ENCODE measurements around the gene GALNTL6. TPM values are rescaled to one million over a fixed set of nuclear protein-coding genes. Genes with fewer than 3 reads are reported as not detected.

GALNTL6 gene
- total and polyA plus RNA-seq, 2 donors (not counting 1 experiment from before 2014, with no cell fraction given): 0.99 to 1.1 TPM

- no peak overlapping the region for H3K9ac ChIP-seq (ENCODE audit: low read length)
- H3K36me3 ChIP-seq (replicated peaks in 1 of 2; ENCODE audit: control extremely low read depth in 1 of 2, control insufficient read depth in 1 of 2, extremely low read depth in 1 of 2, insufficient read depth in 2 of 2, low read length in 1 of 2): no peaks in the 10 kb centered on the region
- no peak overlapping the region for H3K4me2 ChIP-seq (replicated peaks; ENCODE audit: low read depth, low read length, poor library complexity, severe bottlenecking)
- POLR2A ChIA-PET: no interaction called here
- no CpG with 5 or more reads among the region's 1 CpG for WGBS (ENCODE audit: insufficient coverage)
- peaks cover 2% of the 10 kb centered on the region for H3K9me3 Mint-ChIP-seq (ENCODE audit: insufficient read depth)
- no peaks in the 10 kb centered on the region for H3K4me1 ChIP-seq (ENCODE audit: control insufficient read depth in 2 of 2, insufficient read depth in 2 of 2, low read length in 2 of 2)
- no peak overlapping the region for H3K27ac ChIP-seq (ENCODE audit: low read length in 2 of 2)
- no peaks in the 10 kb centered on the region for H4K20me1 ChIP-seq (ENCODE audit: control insufficient read depth, insufficient read depth, low read length, poor library complexity, severe bottlenecking)
- H3K9me3 ChIP-seq (ENCODE audit: control extremely low read depth in 1 of 3, control insufficient read depth in 2 of 3, insufficient read depth in 1 of 3, low read length in 2 of 3): no peaks in the 10 kb centered on the region
- CTCF ChIA-PET: no interaction called here
- H3K79me2 ChIP-seq (ENCODE audit: control insufficient read depth, insufficient read depth, low read length): no peaks in the 10 kb centered on the region
- no peaks in the 10 kb centered on the region for H3K27me3 Mint-ChIP-seq
- no peak for DNase-seq
- H2AFZ ChIP-seq (ENCODE audit: insufficient read depth, low read depth, low read length, poor library complexity, severe bottlenecking): no peak overlapping the region
- ATAC-seq (ENCODE audit: low read depth): no peak
- no peak overlapping the region for H3K4me3 ChIP-seq (ENCODE audit: control extremely low read depth in 1 of 5, extremely low read depth in 1 of 5, insufficient read depth in 1 of 5, low read depth in 2 of 5, low read length in 4 of 5)
- H3K4me3 Mint-ChIP-seq: no peak overlapping the region
- no peak overlapping the region for H3K27ac Mint-ChIP-seq
- H3K27me3 ChIP-seq (replicated peaks in 1 of 4; ENCODE audit: control extremely low read depth in 1 of 4, control insufficient read depth in 3 of 4, insufficient read depth in 4 of 4, low read length in 3 of 4): no peaks in the 10 kb centered on the region
- TF ChIP-seq CTCF (IDR thresholded peaks at IDR 0.05): no peak
- TF ChIP-seq EZH2 (IDR thresholded peaks at IDR 0.05; ENCODE audit: borderline replicate concordance, insufficient read depth, low read depth, low read length, poor library complexity, severe bottlenecking): no peak
- intact Hi-C loops (cut with micrococcal nuclease): no loop called here
- H3K4me1 Mint-ChIP-seq: no peaks in the 10 kb centered on the region
Measured at GRCh38 chr4:172851534-172851933, 1038.3 kb downstream of the GALNTL6 start.

- CTCF ChIA-PET: no interaction called here
Measured at GRCh38 chr4:172857026-172857425, 1043.8 kb downstream of the GALNTL6 start.

More at GRCh38 chr4:172857026-172857425, 1043.8 kb downstream of the GALNTL6 start:
- no peak overlapping the region for H3K9ac ChIP-seq (ENCODE audit: low read length)
- H3K9me3 ChIP-seq (ENCODE audit: control extremely low read depth in 1 of 3, control insufficient read depth in 2 of 3, insufficient read depth in 1 of 3, low read length in 2 of 3): no peaks in the 10 kb centered on the region
- H3K79me2 ChIP-seq (ENCODE audit: control insufficient read depth, insufficient read depth, low read length): no peaks in the 10 kb centered on the region
- H3K27me3 ChIP-seq (replicated peaks in 1 of 4; ENCODE audit: control extremely low read depth in 1 of 4, control insufficient read depth in 3 of 4, insufficient read depth in 4 of 4, low read length in 3 of 4): no peaks in the 10 kb centered on the region
- H3K4me3 ChIP-seq (ENCODE audit: control extremely low read depth in 1 of 5, extremely low read depth in 1 of 5, insufficient read depth in 1 of 5, low read depth in 2 of 5, low read length in 4 of 5): no peak overlapping the region
- no peak overlapping the region for H3K4me2 ChIP-seq (replicated peaks; ENCODE audit: low read depth, low read length, poor library complexity, severe bottlenecking)
- POLR2A ChIA-PET: no interaction called here
- no peak overlapping the region for H3K4me3 Mint-ChIP-seq
- no peaks in the 10 kb centered on the region for H3K27me3 Mint-ChIP-seq
- WGBS (ENCODE audit: insufficient coverage): 100% methylated on average over 1 of the region's 5 CpGs
- H2AFZ ChIP-seq (ENCODE audit: insufficient read depth, low read depth, low read length, poor library complexity, severe bottlenecking): no peak overlapping the region
- H3K4me1 ChIP-seq (ENCODE audit: control insufficient read depth in 2 of 2, insufficient read depth in 2 of 2, low read length in 2 of 2): no peaks in the 10 kb centered on the region
- H4K20me1 ChIP-seq (ENCODE audit: control insufficient read depth, insufficient read depth, low read length, poor library complexity, severe bottlenecking): no peaks in the 10 kb centered on the region
- ATAC-seq (ENCODE audit: low read depth) (no peak), DNase-seq (no peak)
- no peaks in the 10 kb centered on the region for H3K36me3 ChIP-seq (replicated peaks in 1 of 2; ENCODE audit: control extremely low read depth in 1 of 2, control insufficient read depth in 1 of 2, extremely low read depth in 1 of 2, insufficient read depth in 2 of 2, low read length in 1 of 2)
- no peak overlapping the region for H3K27ac ChIP-seq (ENCODE audit: low read length in 2 of 2)
- no peak overlapping the region for H3K27ac Mint-ChIP-seq
- TF ChIP-seq CTCF (IDR thresholded peaks at IDR 0.05) (no peak), EZH2 (IDR thresholded peaks at IDR 0.05; ENCODE audit: borderline replicate concordance, insufficient read depth, low read depth, low read length, poor library complexity, severe bottlenecking) (no peak)
- intact Hi-C loops (cut with micrococcal nuclease): no loop called here
- peaks cover 2% of the 10 kb centered on the region for H3K9me3 Mint-ChIP-seq (ENCODE audit: insufficient read depth)
- H3K4me1 Mint-ChIP-seq: no peaks in the 10 kb centered on the region
